ENCODE results near the gene C19orf38. TPM values are rescaled to one million over a fixed set of nuclear protein-coding genes. Genes with fewer than 3 reads are reported as not detected.

C19orf38 gene, protein sequence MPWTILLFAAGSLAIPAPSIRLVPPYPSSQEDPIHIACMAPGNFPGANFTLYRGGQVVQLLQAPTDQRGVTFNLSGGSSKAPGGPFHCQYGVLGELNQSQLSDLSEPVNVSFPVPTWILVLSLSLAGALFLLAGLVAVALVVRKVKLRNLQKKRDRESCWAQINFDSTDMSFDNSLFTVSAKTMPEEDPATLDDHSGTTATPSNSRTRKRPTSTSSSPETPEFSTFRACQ
- total RNA-seq = 1 to 10 TPM in 1 of 2 donors, under 1 TPM in 1; 0.91 to 6.4 TPM

DNA sequence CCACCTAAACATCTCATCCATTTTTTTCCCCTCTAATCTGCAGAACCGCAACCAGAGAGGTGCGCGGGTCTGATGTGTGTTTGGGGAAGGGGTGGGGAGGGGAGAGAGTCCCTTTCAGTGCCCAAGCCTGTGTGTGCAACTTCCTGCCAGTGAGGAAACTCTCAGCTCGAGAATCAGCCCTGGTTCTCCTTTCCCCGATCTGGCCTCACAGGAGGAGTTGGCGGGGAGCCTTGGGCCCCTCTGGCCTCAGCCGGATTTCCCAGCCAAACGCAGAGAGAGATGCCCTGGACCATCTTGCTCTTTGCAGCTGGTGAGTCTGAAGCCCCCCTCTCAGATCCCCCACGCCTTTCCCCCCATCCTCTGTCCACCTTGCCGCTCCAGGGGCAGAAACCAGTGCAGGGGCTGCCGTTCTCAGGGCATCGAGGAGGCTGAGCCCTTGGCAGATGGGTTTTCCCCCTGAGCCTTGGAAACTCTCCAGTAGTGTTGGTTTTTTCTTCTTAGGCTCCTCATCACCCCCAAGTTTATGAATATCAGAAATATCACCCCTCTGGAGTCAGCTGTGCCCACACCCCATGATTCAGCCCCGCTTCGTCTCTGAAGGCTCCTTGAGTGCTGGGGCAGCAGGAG, at the start of gene C19orf38:
Gene C19orf38 (plus strand): TSS at position 186 of the 627 bp plus-strand sequence. CDS start 94 bp downstream, at position 280.
- 36% methylated on average over 14 of the region's 14 CpGs for WGBS
- no peak within 1 kb of the TSS for H3K27ac ChIP-seq
- H3K9me3 ChIP-seq = no peaks in the 10 kb centered on the region
- H3K36me3 ChIP-seq = no peaks in the 10 kb centered on the region
- no peak within 1 kb of the TSS for H3K4me3 ChIP-seq
- no peak for DNase-seq (ENCODE audit: low spot score)
- peaks cover 2% of the 10 kb centered on the region for H3K27me3 ChIP-seq (replicated peaks; ENCODE audit: insufficient read depth)
- intact Hi-C loops (cut with DNase I) = no loop called here
- H3K4me1 ChIP-seq (replicated peaks) = no peaks in the 10 kb centered on the region
- no peak for TF ChIP-seq POLR2AphosphoS5 (IDR thresholded peaks at IDR 0.05)
- TF ChIP-seq, protein P1, sequence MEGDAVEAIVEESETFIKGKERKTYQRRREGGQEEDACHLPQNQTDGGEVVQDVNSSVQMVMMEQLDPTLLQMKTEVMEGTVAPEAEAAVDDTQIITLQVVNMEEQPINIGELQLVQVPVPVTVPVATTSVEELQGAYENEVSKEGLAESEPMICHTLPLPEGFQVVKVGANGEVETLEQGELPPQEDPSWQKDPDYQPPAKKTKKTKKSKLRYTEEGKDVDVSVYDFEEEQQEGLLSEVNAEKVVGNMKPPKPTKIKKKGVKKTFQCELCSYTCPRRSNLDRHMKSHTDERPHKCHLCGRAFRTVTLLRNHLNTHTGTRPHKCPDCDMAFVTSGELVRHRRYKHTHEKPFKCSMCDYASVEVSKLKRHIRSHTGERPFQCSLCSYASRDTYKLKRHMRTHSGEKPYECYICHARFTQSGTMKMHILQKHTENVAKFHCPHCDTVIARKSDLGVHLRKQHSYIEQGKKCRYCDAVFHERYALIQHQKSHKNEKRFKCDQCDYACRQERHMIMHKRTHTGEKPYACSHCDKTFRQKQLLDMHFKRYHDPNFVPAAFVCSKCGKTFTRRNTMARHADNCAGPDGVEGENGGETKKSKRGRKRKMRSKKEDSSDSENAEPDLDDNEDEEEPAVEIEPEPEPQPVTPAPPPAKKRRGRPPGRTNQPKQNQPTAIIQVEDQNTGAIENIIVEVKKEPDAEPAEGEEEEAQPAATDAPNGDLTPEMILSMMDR (IDR thresholded peaks at IDR 0.05) = no peak

DNA sequence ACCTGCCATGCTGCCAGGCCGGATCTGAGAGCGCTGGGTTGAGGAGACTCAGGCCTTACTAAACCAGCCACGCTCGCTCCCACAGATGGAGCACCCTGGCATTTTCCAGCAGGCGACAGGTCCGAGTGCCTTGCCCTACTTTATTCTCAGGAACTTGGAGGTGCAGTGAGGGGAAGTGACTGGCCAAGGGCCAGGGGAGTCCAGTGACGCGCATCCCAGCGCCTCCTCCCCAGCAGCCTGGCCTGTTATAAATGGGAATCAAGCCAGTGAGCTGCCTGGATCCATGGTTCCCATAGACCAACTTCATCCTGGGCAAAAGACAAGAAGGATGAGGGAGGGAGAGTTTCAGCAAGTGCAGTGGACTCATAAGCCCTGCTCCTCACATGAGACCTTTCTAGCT, 47.7 kb upstream of the C19orf38 start:
- no peak overlapping the region for H3K27ac ChIP-seq
- H3K9me3 ChIP-seq = no peaks in the 10 kb centered on the region
- H3K36me3 ChIP-seq = peaks cover 11 to 20% of the 10 kb centered on the region in 2 donors
- no peak overlapping the region for H3K4me3 ChIP-seq
- H3K4me1 ChIP-seq (replicated peaks) = no peaks in the 10 kb centered on the region
- intact Hi-C loops (cut with DNase I) = no loop called here
- no peak for DNase-seq (ENCODE audit: low spot score)
- no peaks in the 10 kb centered on the region for H3K27me3 ChIP-seq (replicated peaks; ENCODE audit: insufficient read depth)
- TF ChIP-seq POLR2A (IDR thresholded peaks at IDR 0.05) (no peak), POLR2AphosphoS5 (IDR thresholded peaks at IDR 0.05) (no peak)
- TF ChIP-seq, protein P1 (IDR thresholded peaks at IDR 0.05) = no peak
- WGBS = 51% methylated on average over 9 of the region's 9 CpGs

DNA sequence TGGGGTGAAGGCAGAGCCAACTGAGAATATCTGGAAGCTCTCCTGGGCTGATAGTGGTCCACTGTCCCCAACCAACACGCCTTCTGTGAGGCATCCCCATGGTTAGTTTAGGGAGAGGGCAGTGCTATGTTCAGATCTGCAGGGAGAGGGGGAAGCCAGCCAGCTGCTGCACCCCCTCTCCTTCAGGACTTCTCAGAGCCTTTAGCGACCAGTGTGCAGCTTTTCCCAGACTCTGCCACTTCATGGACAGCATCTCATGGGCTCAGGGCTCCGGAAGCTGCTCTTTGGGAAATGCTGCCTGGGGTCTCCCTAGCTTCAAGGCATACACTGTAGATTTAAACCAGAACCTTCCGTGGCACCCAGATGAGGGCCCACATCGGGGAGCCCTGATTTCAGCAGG, 45.7 kb upstream of the C19orf38 start:
- intact Hi-C loops (cut with DNase I) = no loop called here
- Histone ChIP-seq H3K36me3 (peaks cover 10 to 11% of the 10 kb centered on the region in 2 donors), H3K4me1 (replicated peaks) (no peaks in the 10 kb centered on the region), H3K27ac (no peak overlapping the region), H3K4me3 (no peak overlapping the region), H3K9me3 (no peaks in the 10 kb centered on the region), H3K27me3 (replicated peaks; ENCODE audit: insufficient read depth) (no peaks in the 10 kb centered on the region)
- WGBS = 100% methylated on average over 5 of the region's 5 CpGs
- TF ChIP-seq POLR2A (IDR thresholded peaks at IDR 0.05) (no peak), POLR2AphosphoS5 (IDR thresholded peaks at IDR 0.05) (no peak)
- TF ChIP-seq, protein P1 (IDR thresholded peaks at IDR 0.05) = no peak
- DNase-seq (ENCODE audit: low spot score) = no peak

DNA sequence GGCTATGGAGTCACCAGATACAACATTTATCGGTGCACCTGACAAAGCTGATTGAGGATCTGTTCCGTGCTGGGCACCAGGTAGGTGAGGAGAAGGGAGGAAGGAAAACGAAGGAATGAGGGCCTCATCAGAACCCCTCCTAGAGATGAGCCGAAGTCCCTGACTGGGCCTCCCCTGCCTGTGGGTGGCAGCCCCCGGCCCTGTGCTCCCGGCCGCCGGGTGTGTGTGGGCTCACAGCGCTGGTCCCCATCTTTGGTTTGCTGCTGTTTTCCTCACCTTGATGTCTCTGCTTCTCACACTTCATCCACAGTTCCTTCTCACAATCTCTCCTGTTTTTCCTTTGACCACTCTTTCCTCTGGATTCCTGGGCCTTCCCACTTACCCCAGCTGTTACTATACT, 45.0 kb upstream of the C19orf38 start:
- H3K27ac ChIP-seq = no peak overlapping the region
- TF ChIP-seq POLR2AphosphoS5 (IDR thresholded peaks at IDR 0.05) = no peak
- TF ChIP-seq, protein P1 (IDR thresholded peaks at IDR 0.05) = no peak
- no peak for TF ChIP-seq POLR2A (IDR thresholded peaks at IDR 0.05)
- intact Hi-C loops (cut with DNase I) = no loop called here
- no peaks in the 10 kb centered on the region for H3K27me3 ChIP-seq (replicated peaks; ENCODE audit: insufficient read depth)
- peaks cover 8 to 10% of the 10 kb centered on the region in 2 donors for H3K36me3 ChIP-seq
- no peak overlapping the region for H3K4me3 ChIP-seq
- no peaks in the 10 kb centered on the region for H3K4me1 ChIP-seq (replicated peaks)
- DNase-seq (ENCODE audit: low spot score) = no peak
- H3K9me3 ChIP-seq = no peaks in the 10 kb centered on the region
- WGBS = 87% methylated on average over 9 of the region's 9 CpGs
